Measurements from ENCODE around the gene MCTP1. TPM values are rescaled to one million over a fixed set of nuclear protein-coding genes. Genes with fewer than 3 reads are reported as not detected.

The MCTP1 gene
- total RNA-seq, 1 experiment from 2014 or later, result 0.44 TPM

GRCh38 chr5:94810877-94811276 lies 474.0 kb downstream of the MCTP1 start:
- Histone ChIP-seq H3K36me3 (ENCODE audit: control insufficient read depth in 1 of 2, insufficient read depth in 2 of 2, low read length in 2 of 2) (no peaks in the 10 kb centered on the region), H4K20me1 (ENCODE audit: insufficient read depth) (no peaks in the 10 kb centered on the region), H3K4me1 (ENCODE audit: control insufficient read depth in 1 of 2, insufficient read depth in 2 of 2, low read length in 2 of 2) (no peaks in the 10 kb centered on the region), H3K4me2 (ENCODE audit: low read length) (no peak overlapping the region), H3K27me3 (ENCODE audit: insufficient read depth, low read length) (0 out of 2 replicates have a peak, but pooled peaks cover 3% of the 10 kb centered on the region), H3K79me2 (ENCODE audit: insufficient read depth, low read length) (no peaks in the 10 kb centered on the region), H3K9ac (ENCODE audit: low read length) (no peak overlapping the region), H2AFZ (ENCODE audit: low read depth, low read length, poor library complexity, severe bottlenecking) (no peak overlapping the region), H3K9me3 (ENCODE audit: control insufficient read depth in 1 of 2, insufficient read depth in 1 of 2, low read depth in 1 of 2, low read length in 2 of 2) (no peaks in the 10 kb centered on the region), H3K9me2 (ENCODE audit: insufficient read depth) (no peaks in the 10 kb centered on the region), H3K27ac (ENCODE audit: low read depth, low read length) (no peak overlapping the region), H3K4me3 (replicated peaks in 1 of 2; ENCODE audit: low read depth in 1 of 2, low read length in 2 of 2) (no peak overlapping the region)
- no TSS peak for BruUV-seq (replicated peaks)
- CTCF ChIA-PET, result interaction anchor here (1.6 kb wide), 1 partner anchor 12 kb away, joined by 4 read pairs; no protein-coding TSS in a partner anchor
- RAD21 ChIA-PET (ENCODE audit: low non-redundant PET in 1 of 2, low total read pairs in 2 of 2, uncharacterized antibody in 2 of 2, unreplicated experiment in 2 of 2), result no interaction called here
- ATAC-seq, result no peak
- no peak for DNase-seq (ENCODE audit: low read depth, low spot score)
- POLR2A ChIA-PET, result no interaction called here
- TF ChIP-seq YY1 (IDR thresholded peaks at IDR 0.05; ENCODE audit: extremely low read depth, insufficient replicate concordance, low read depth, low read length), result no peak
- no peak for TF ChIP-seq JUND (IDR thresholded peaks at IDR 0.05)
- no peak for TF ChIP-seq REST (IDR thresholded peaks at IDR 0.05; ENCODE audit: low read depth)
- no peak for TF ChIP-seq EZH2phosphoT487 (IDR thresholded peaks at IDR 0.05; ENCODE audit: borderline replicate concordance)
- no peak for TF ChIP-seq POLR2AphosphoS5 (IDR thresholded peaks at IDR 0.05; ENCODE audit: low read depth, low read length)
- TF ChIP-seq POLR2A (IDR thresholded peaks at IDR 0.05; ENCODE audit: borderline replicate concordance, extremely low read depth, insufficient read depth, insufficient read length), result no peak
- TF ChIP-seq CTCF (IDR thresholded peaks at IDR 0.05 in 2 of 3, conservative IDR thresholded peaks at IDR 0.05 in 1 of 3; ENCODE audit: borderline replicate concordance in 1 of 3, insufficient read depth in 1 of 3, low read depth in 2 of 3, low read length in 2 of 3), result no peak
- TF ChIP-seq ZNF274 (IDR thresholded peaks at IDR 0.05; ENCODE audit: low read depth, low read length), result no peak
- TF ChIP-seq CBX3 (IDR thresholded peaks at IDR 0.05; ENCODE audit: low read depth), result no peak
- no peak for TF ChIP-seq SRF (IDR thresholded peaks at IDR 0.05; ENCODE audit: low read depth)
- no peak for TF ChIP-seq EGR1 (IDR thresholded peaks at IDR 0.05; ENCODE audit: low read depth)
- no peak for TF ChIP-seq RAD21 (IDR thresholded peaks at IDR 0.05; ENCODE audit: low read depth)
- no peak for TF ChIP-seq CEBPB (IDR thresholded peaks at IDR 0.05; ENCODE audit: low read depth)
- no peak for TF ChIP-seq SIN3A (IDR thresholded peaks at IDR 0.05; ENCODE audit: low read depth)
- no peak for TF ChIP-seq TCF7L2 (IDR thresholded peaks at IDR 0.05; ENCODE audit: borderline replicate concordance, extremely low read depth, insufficient read depth, insufficient read length)
- intact Hi-C loops (cut with micrococcal nuclease), result no loop called here

All from HCT116 (cell line).